OCI-LY1 (cell line): ENCODE results near the gene EDC3.
A peak's percentile ranks its signal among the peaks of the same experiment; 100 is the strongest.

ENCODE experiments used
- H2AFZ ChIP-seq: fragments of 200-600 bp; sonication (generic), shearing (Covaris generic); 2 replicates; pipeline ENCODE4 v1.6.0; 2014; ENCODE audit warnings: antibody characterized with exemption, mild to moderate bottlenecking, low read length
- H3F3A ChIP-seq: fragments of 200-600 bp; sonication (generic), shearing (Covaris generic); 2 replicates; pipeline ENCODE4 v1.6.0; 2014; ENCODE audit warnings: mild to moderate bottlenecking, antibody characterized with exemption, low read length, moderate library complexity; ENCODE audit not compliant: insufficient read depth
- H3K27ac ChIP-seq: fragments of 200-600 bp; sonication (generic); 2 replicates; pipeline ENCODE4 v1.5.1; 2014; ENCODE audit warnings: low read length, mixed run types, mild to moderate bottlenecking, low read depth; ENCODE audit not compliant: poor library complexity, severe bottlenecking
- H3K27me3 ChIP-seq: fragments of 200-600 bp; sonication (generic); 2 replicates; pipeline ENCODE4 v1.6.0; 2014; ENCODE audit warnings: antibody characterized with exemption, mild to moderate bottlenecking, low read length, moderate library complexity; ENCODE audit not compliant: insufficient read depth
- H3K36me3 ChIP-seq: fragments of 200-600 bp; sonication (generic); 2 replicates; pipeline ENCODE4 v1.6.1; 2014; ENCODE audit warnings: mild to moderate bottlenecking, antibody characterized with exemption, low read length, moderate library complexity, mixed read lengths; ENCODE audit not compliant: insufficient read depth
- H3K4me1 ChIP-seq: fragments of 200-600 bp; sonication (generic); 2 replicates; pipeline ENCODE4 v1.5.1; 2014; ENCODE audit warnings: mild to moderate bottlenecking, low read length, moderate library complexity; ENCODE audit not compliant: insufficient read depth, severe bottlenecking
- H3K4me2 ChIP-seq: fragments of 200-600 bp; sonication (generic), shearing (Covaris generic); 2 replicates; pipeline ENCODE4 v1.6.1; 2014; ENCODE audit warnings: low read length
- H3K4me3 ChIP-seq: fragments of 200-600 bp; sonication (generic); 2 replicates; pipeline ENCODE4 v1.5.1; 2014; ENCODE audit warnings: low read length, low read depth, mild to moderate bottlenecking, mixed read lengths; ENCODE audit not compliant: poor library complexity, severe bottlenecking
- H3K79me2 ChIP-seq: fragments of 200-600 bp; shearing (Covaris generic); 2 replicates; pipeline ENCODE4 v1.6.1; 2016; ENCODE audit warnings: mixed run types, low read length, mixed read lengths; ENCODE audit not compliant: insufficient read depth
- H3K9ac ChIP-seq: fragments of 200-600 bp; sonication (generic), shearing (Covaris generic); 2 replicates; pipeline ENCODE4 v1.6.1; 2014; ENCODE audit warnings: mild to moderate bottlenecking, low read length, mixed read lengths
- H3K9me2 ChIP-seq: fragments of 200-600 bp; sonication (generic), shearing (Covaris generic); 2 replicates; pipeline ENCODE4 v1.6.1; 2014; ENCODE audit warnings: low read depth, mild to moderate bottlenecking, low read length, mixed read lengths
- H3K9me3 ChIP-seq: fragments of 200-600 bp; shearing (Covaris generic); 2 replicates; pipeline ENCODE4 v1.6.1; 2014; ENCODE audit warnings: low read length, mixed read lengths
- H4K20me1 ChIP-seq: fragments of 200-600 bp; sonication (generic), shearing (Covaris generic); 2 replicates; pipeline ENCODE4 v1.6.0; 2016; ENCODE audit warnings: mild to moderate bottlenecking, low read length; ENCODE audit not compliant: insufficient read depth
- CTCF ChIP-seq: fragments of 200-600 bp; sonication (generic), shearing (Covaris generic); IDR thresholded peaks from 2 replicates; pipeline ENCODE4 v1.5.1; 2017; ENCODE audit warnings: mild to moderate bottlenecking, antibody characterized with exemption, low read length, moderate library complexity, mixed read lengths
- EZH2 ChIP-seq: fragments of 200-600 bp; sonication (generic), shearing (Covaris generic); IDR thresholded peaks from 2 replicates; pipeline ENCODE4 v1.8.0; 2017; ENCODE audit warnings: borderline replicate concordance, mixed run types, mild to moderate bottlenecking, antibody characterized with exemption, low read length, moderate library complexity, mixed read lengths

Gene EDC3

GRCh38 chr15:74669627-74670026, 26.2 kb downstream of the EDC3 start:
- H3K9me3 ChIP-seq = no peaks in the 10 kb centered on the region
- no peak overlapping the region for H3K27ac ChIP-seq
- no peak overlapping the region for H2AFZ ChIP-seq
- H3K4me2 ChIP-seq = no peak overlapping the region
- H3K36me3 ChIP-seq = peaks cover 41% of the 10 kb centered on the region
- no peaks in the 10 kb centered on the region for H3K79me2 ChIP-seq
- H3K4me3 ChIP-seq = no peak overlapping the region
- H3K9ac ChIP-seq = no peak overlapping the region
- TF ChIP-seq EZH2 = no peak
- no peak for TF ChIP-seq CTCF
- H3F3A ChIP-seq = no peaks in the 10 kb centered on the region
- no peaks in the 10 kb centered on the region for H4K20me1 ChIP-seq
- H3K27me3 ChIP-seq = no peaks in the 10 kb centered on the region
- peaks cover 3% of the 10 kb centered on the region for H3K4me1 ChIP-seq
- H3K9me2 ChIP-seq = no peaks in the 10 kb centered on the region

- TF ChIP-seq EZH2 = no peak
- no peak for TF ChIP-seq CTCF
- H3K4me1 ChIP-seq = peaks cover 11% of the 10 kb centered on the region
- no peak overlapping the region for H3K4me3 ChIP-seq
- no peak overlapping the region for H3K4me2 ChIP-seq
- H3K79me2 ChIP-seq = no peaks in the 10 kb centered on the region
- H2AFZ ChIP-seq = no peak overlapping the region
- H3K27ac ChIP-seq = no peak overlapping the region
- no peaks in the 10 kb centered on the region for H4K20me1 ChIP-seq
- no peaks in the 10 kb centered on the region for H3F3A ChIP-seq
- peaks cover 32% of the 10 kb centered on the region for H3K36me3 ChIP-seq
- no peaks in the 10 kb centered on the region for H3K9me2 ChIP-seq
- no peaks in the 10 kb centered on the region for H3K27me3 ChIP-seq
- no peaks in the 10 kb centered on the region for H3K9me3 ChIP-seq
- H3K9ac ChIP-seq = no peak overlapping the region
These were observed 27.8 kb downstream of the EDC3 start for GRCh38 chr15:74667975-74668374.

GRCh38 chr15:74664670-74665069, 31.2 kb downstream of the EDC3 start:
- Histone ChIP-seq H3K4me2 (no peak overlapping the region), H3K4me3 (no peak overlapping the region), H3K79me2 (no peaks in the 10 kb centered on the region), H3K9me3 (no peaks in the 10 kb centered on the region), H2AFZ (no peak overlapping the region), H3K27me3 (no peaks in the 10 kb centered on the region), H3K9ac (no peak overlapping the region), H4K20me1 (no peaks in the 10 kb centered on the region), H3K9me2 (no peaks in the 10 kb centered on the region), H3K27ac (peak overlapping the region; percentile 30), H3K4me1 (peaks cover 16% of the 10 kb centered on the region), H3F3A (no peaks in the 10 kb centered on the region), H3K36me3 (peaks cover 20% of the 10 kb centered on the region; the same call in 1 of the 2 replicates)
- TF ChIP-seq EZH2 (no peak), CTCF (no peak)
